Transverse colon (tissue), 4 donors: ENCODE data around the gene TDRD7. TPM values are rescaled to one million over a fixed set of nuclear protein-coding genes. Genes with fewer than 3 reads are reported as not detected.
A peak's percentile ranks its signal among the peaks of the same experiment; 100 is the strongest.

Experiments used
- DNase-seq: peaks from one replicate; pipeline ENCODE4 v3.0.0-alpha.2; 2019
- H3K27ac ChIP-seq, 4 donors: fragments of 200-600 bp; sonication (generic); 2 replicates each; pipeline ENCODE4 v1.5.1; 2016 to 2018; ENCODE audit warnings: inconsistent platforms in 4 of 4
- H3K27me3 ChIP-seq: fragments of 200-600 bp; sonication (generic); 2 replicates; pipeline ENCODE4 v1.5.1; 2017; ENCODE audit warnings: inconsistent platforms
- H3K36me3 ChIP-seq, 4 donors: fragments of 200-600 bp; sonication (generic); 2 replicates each; pipeline ENCODE4 v1.5.1; 2017 to 2019; ENCODE audit warnings: inconsistent platforms in 4 of 4
- H3K4me1 ChIP-seq, 4 donors: fragments of 200-600 bp; sonication (generic); 2 replicates each; pipeline ENCODE4 v1.5.1; 2017 to 2020; ENCODE audit warnings: inconsistent platforms in 4 of 4
- H3K4me3 ChIP-seq, 4 donors: fragments of 200-600 bp; sonication (generic); 1 replicate in 1 of 4; 2 replicates in 3 of 4; pipeline versions ENCODE4 v1.5.1 to v1.6.1; 2017 to 2019; ENCODE audit warnings: inconsistent platforms in 4 of 4
- H3K9me3 ChIP-seq, 2 donors: fragments of 200-600 bp; sonication (generic); 2 replicates each; pipeline ENCODE4 v1.5.1; 2017 to 2019; ENCODE audit warnings: inconsistent platforms in 2 of 2
- CTCF ChIP-seq, 5 experiments: fragments of 200-600 bp in 3 of 5; fragments of 450-650 bp in 2 of 5; sonication (generic) in 3 of 5; IDR thresholded peaks; 1 replicate in 2 of 5; 2 replicates in 3 of 5; pipeline ENCODE4 v1.5.1; 2016 to 2017; ENCODE audit warnings: antibody characterized with exemption in 5 of 5, inconsistent platforms in 3 of 5, mild to moderate bottlenecking in 2 of 5, moderate library complexity in 1 of 5
- EP300 ChIP-seq: sonication (generic); formaldehyde crosslinking; IDR thresholded peaks from one replicate; pipeline ENCODE4 v1.6.1; 2017; ENCODE audit warnings: antibody characterized with exemption, low read depth
- POLR2A ChIP-seq: fragments of 450-650 bp; IDR thresholded peaks from one replicate; pipeline ENCODE4 v1.6.1; 2016; ENCODE audit warnings: antibody characterized with exemption, mild to moderate bottlenecking, moderate library complexity
- POLR2AphosphoS5 ChIP-seq, 3 donors: sonication (generic); formaldehyde crosslinking; IDR thresholded peaks; one replicate each; pipeline ENCODE4 v1.6.1; 2016; ENCODE audit warnings: antibody characterized with exemption in 3 of 3
- WGBS, 2 donors: methylation state at CpG; one replicate each; pipeline ENCODE4 v1.1.5; 2018; ENCODE audit warnings: low coverage in 1 of 2; 5-methylcytosine and 5-hydroxymethylcytosine counted together
- in situ Hi-C, 4 donors: fragments of 200-750 bp; cut with MboI; loops; one replicate each; pipeline versions ENCODE4 v1.15.0 to v1.15.1; 2017; ENCODE audit warnings: low sequenced_read_pairs in 3 of 4, low pct_ligation_motif_present in 1 of 4, low pct_unique_long_range_greater_than_20kb in 1 of 4
- intact Hi-C: fragments of 100-400 bp; cut with DNase I; formaldehyde crosslinking; loops from one replicate; pipeline ENCODE4 v1.15.1; 2023; ENCODE audit warnings: low total_unique reads
- total RNA-seq, 4 donors: library from RNA; depleted of rRNA; stranded (reverse); fragments of >200 nt; gene quantifications; one replicate each; pipeline ENCODE4 v1.1.0, GENCODE V29; 2016

TDRD7 gene
- total RNA-seq, 4 donors from 2014 or later = 15.0 to 47.4 (median 31.4) TPM

GRCh38 chr9:97502222-97502983 lies 90.5 kb downstream of the TDRD7 start:
- H3K9me3 ChIP-seq = no peaks in the 10 kb centered on the region
- intact Hi-C loops = no loop called here
- H3K27me3 ChIP-seq = peaks cover 53% of the 10 kb centered on the region
- H3K4me3 ChIP-seq = peak overlapping the region; percentile 63 to 94 (median 83)
- WGBS, 2 donors = 0 to 10% methylated on average over 1 to 48 of the region's 49 CpGs
- H3K36me3 ChIP-seq = no peaks in the 10 kb centered on the region
- DNase-seq = no peak
- TF ChIP-seq POLR2A = no peak
- no peak for TF ChIP-seq CTCF (IDR thresholded peaks at IDR 0.05)
- no peak for TF ChIP-seq EP300
- TF ChIP-seq POLR2AphosphoS5 (IDR thresholded peaks at IDR 0.05) = no peak
- in situ Hi-C loops = no loop called here
- H3K27ac ChIP-seq = peak overlapping the region; percentile 79 to 86 (median 84)
- H3K4me1 ChIP-seq = peaks cover 7 to 37% (median 16%) of the 10 kb centered on the region in 4 donors

- 44% methylated on average over 5 to 17 of the region's 17 CpGs for WGBS, 2 donors
- Histone ChIP-seq H3K9me3 (no peaks in the 10 kb centered on the region), H3K4me1 (peaks cover 7 to 37% (median 16%) of the 10 kb centered on the region in 4 donors), H3K36me3 (no peaks in the 10 kb centered on the region), H3K27ac (peak overlapping the region; percentile 53 to 86 (median 82)), H3K4me3 (peak overlapping the region; percentile 63 to 94 (median 83)), H3K27me3 (peaks cover 53% of the 10 kb centered on the region)
- TF ChIP-seq CTCF (IDR thresholded peaks at IDR 0.05) = no peak
- TF ChIP-seq EP300 = no peak
- no peak for TF ChIP-seq POLR2A
- no peak for TF ChIP-seq POLR2AphosphoS5 (IDR thresholded peaks at IDR 0.05)
- intact Hi-C loops = no loop called here
- DNase-seq = no peak
- in situ Hi-C loops = no loop called here
Observed at GRCh38 chr9:97502984-97503861, 91.3 kb downstream of the TDRD7 start.

GRCh38 chr9:97503862-97504210 lies 91.9 kb downstream of the TDRD7 start:
- H3K27ac ChIP-seq = peak overlapping the region in 3 of 4 donors; percentile 32 to 53 (median 45)
- TF ChIP-seq POLR2A (no peak), POLR2AphosphoS5 (IDR thresholded peaks at IDR 0.05) (no peak), CTCF (IDR thresholded peaks at IDR 0.05) (no peak), EP300 (no peak)
- no peak for DNase-seq
- 80% methylated on average over 1 of the region's 1 CpG; no CpG with 5 or more reads in 1 of the 2 donors for WGBS, 2 donors
- H3K9me3 ChIP-seq = no peaks in the 10 kb centered on the region
- intact Hi-C loops (no loop called here), in situ Hi-C loops (no loop called here)
- H3K27me3 ChIP-seq = peaks cover 53% of the 10 kb centered on the region
- no peaks in the 10 kb centered on the region for H3K36me3 ChIP-seq
- H3K4me1 ChIP-seq = peaks cover 7 to 37% (median 16%) of the 10 kb centered on the region in 4 donors
- H3K4me3 ChIP-seq = no peak overlapping the region
